K562 (cell line): ENCODE data around the gene GFOD2. TPM values are rescaled to one million over a fixed set of nuclear protein-coding genes. Genes with fewer than 3 reads are reported as not detected.

Source experiments
- PURB ChIP-seq: sonication (generic); formaldehyde crosslinking; IDR thresholded peaks from 2 replicates; pipeline ENCODE4 v1.9.0; 2021; ENCODE audit warnings: low read depth, mild to moderate bottlenecking, missing genetic modification reagents
- polyA plus RNA-seq, 8 experiments: library from polyadenylated mRNA; depleted of rRNA in 4 of 8; stranded (reverse) in 5 of 8; unstranded in 3 of 8; fragments of >200 nt; fragmentation: Nextera tagmentation in 2 of 8; fragmentation: Illumina TruSeq in 1 of 8; extraction: Ambion mirVana in 2 of 8; extraction: Trizol in 1 of 8; gene quantifications; 2 replicates each; pipeline versions ENCODE4 v1.2.1 to v1.2.3, GENCODE V29; 2011 to 2014; ENCODE audit warnings: inconsistent platforms in 1 of 8, missing spikeins in 1 of 8
- total RNA-seq, 7 experiments: library from RNA; depleted of rRNA in 6 of 7; stranded (reverse); fragments of >200 nt in 6 of 7; fragmentation: Illumina TruSeq in 2 of 7; extraction: Trizol in 2 of 7; gene quantifications; 2 replicates each; pipeline versions ENCODE4 v1.2.1 to v1.2.3, GENCODE V29; 2011 to 2021; ENCODE audit warnings: low replicate concordance in 1 of 7
- TF ChIP-seq, protein P1 (sequence below): fragments of 450-650 bp; IDR thresholded peaks from 2 replicates; pipeline ENCODE4 v1.6.1; 2016; ENCODE audit warnings: mild to moderate bottlenecking, moderate library complexity

The GFOD2 gene
- total and polyA plus RNA-seq, 9 of the 15 experiments (the other 6 are each of a cell fraction or from before 2014, with no cell fraction given) = 1.9 to 15.8 (median 11.1) TPM

DNA sequence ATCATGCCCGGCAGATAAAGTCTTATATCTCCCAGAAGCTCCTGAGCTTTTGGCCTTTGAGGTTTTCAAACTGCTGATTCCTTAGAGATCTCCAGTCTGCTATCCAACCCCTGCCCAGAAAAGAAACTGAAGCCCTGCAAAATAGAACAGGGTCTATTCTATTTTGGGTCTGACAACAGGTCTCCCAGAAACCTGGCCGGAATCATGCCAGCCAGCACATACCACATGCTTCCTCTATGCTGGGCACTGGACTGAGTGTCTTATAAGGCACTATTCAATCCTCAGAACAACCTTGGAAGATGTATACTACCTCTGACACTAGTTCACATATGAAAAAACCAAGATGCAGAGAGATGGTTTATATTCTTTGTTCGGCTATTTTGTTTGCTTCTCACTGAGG lies 21.3 kb upstream of the GFOD2 start (continued):
- TF ChIP-seq, protein P1, sequence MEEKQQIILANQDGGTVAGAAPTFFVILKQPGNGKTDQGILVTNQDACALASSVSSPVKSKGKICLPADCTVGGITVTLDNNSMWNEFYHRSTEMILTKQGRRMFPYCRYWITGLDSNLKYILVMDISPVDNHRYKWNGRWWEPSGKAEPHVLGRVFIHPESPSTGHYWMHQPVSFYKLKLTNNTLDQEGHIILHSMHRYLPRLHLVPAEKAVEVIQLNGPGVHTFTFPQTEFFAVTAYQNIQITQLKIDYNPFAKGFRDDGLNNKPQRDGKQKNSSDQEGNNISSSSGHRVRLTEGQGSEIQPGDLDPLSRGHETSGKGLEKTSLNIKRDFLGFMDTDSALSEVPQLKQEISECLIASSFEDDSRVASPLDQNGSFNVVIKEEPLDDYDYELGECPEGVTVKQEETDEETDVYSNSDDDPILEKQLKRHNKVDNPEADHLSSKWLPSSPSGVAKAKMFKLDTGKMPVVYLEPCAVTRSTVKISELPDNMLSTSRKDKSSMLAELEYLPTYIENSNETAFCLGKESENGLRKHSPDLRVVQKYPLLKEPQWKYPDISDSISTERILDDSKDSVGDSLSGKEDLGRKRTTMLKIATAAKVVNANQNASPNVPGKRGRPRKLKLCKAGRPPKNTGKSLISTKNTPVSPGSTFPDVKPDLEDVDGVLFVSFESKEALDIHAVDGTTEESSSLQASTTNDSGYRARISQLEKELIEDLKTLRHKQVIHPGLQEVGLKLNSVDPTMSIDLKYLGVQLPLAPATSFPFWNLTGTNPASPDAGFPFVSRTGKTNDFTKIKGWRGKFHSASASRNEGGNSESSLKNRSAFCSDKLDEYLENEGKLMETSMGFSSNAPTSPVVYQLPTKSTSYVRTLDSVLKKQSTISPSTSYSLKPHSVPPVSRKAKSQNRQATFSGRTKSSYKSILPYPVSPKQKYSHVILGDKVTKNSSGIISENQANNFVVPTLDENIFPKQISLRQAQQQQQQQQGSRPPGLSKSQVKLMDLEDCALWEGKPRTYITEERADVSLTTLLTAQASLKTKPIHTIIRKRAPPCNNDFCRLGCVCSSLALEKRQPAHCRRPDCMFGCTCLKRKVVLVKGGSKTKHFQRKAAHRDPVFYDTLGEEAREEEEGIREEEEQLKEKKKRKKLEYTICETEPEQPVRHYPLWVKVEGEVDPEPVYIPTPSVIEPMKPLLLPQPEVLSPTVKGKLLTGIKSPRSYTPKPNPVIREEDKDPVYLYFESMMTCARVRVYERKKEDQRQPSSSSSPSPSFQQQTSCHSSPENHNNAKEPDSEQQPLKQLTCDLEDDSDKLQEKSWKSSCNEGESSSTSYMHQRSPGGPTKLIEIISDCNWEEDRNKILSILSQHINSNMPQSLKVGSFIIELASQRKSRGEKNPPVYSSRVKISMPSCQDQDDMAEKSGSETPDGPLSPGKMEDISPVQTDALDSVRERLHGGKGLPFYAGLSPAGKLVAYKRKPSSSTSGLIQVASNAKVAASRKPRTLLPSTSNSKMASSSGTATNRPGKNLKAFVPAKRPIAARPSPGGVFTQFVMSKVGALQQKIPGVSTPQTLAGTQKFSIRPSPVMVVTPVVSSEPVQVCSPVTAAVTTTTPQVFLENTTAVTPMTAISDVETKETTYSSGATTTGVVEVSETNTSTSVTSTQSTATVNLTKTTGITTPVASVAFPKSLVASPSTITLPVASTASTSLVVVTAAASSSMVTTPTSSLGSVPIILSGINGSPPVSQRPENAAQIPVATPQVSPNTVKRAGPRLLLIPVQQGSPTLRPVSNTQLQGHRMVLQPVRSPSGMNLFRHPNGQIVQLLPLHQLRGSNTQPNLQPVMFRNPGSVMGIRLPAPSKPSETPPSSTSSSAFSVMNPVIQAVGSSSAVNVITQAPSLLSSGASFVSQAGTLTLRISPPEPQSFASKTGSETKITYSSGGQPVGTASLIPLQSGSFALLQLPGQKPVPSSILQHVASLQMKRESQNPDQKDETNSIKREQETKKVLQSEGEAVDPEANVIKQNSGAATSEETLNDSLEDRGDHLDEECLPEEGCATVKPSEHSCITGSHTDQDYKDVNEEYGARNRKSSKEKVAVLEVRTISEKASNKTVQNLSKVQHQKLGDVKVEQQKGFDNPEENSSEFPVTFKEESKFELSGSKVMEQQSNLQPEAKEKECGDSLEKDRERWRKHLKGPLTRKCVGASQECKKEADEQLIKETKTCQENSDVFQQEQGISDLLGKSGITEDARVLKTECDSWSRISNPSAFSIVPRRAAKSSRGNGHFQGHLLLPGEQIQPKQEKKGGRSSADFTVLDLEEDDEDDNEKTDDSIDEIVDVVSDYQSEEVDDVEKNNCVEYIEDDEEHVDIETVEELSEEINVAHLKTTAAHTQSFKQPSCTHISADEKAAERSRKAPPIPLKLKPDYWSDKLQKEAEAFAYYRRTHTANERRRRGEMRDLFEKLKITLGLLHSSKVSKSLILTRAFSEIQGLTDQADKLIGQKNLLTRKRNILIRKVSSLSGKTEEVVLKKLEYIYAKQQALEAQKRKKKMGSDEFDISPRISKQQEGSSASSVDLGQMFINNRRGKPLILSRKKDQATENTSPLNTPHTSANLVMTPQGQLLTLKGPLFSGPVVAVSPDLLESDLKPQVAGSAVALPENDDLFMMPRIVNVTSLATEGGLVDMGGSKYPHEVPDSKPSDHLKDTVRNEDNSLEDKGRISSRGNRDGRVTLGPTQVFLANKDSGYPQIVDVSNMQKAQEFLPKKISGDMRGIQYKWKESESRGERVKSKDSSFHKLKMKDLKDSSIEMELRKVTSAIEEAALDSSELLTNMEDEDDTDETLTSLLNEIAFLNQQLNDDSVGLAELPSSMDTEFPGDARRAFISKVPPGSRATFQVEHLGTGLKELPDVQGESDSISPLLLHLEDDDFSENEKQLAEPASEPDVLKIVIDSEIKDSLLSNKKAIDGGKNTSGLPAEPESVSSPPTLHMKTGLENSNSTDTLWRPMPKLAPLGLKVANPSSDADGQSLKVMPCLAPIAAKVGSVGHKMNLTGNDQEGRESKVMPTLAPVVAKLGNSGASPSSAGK = 0 out of 2 replicates have a peak, but pooled peaks have one; percentile 0
- no peak for TF ChIP-seq PURB (CRISPR knock-in tag)
